ENCODE results near the gene ST6GALNAC2.

The ST6GALNAC2 gene

DNA sequence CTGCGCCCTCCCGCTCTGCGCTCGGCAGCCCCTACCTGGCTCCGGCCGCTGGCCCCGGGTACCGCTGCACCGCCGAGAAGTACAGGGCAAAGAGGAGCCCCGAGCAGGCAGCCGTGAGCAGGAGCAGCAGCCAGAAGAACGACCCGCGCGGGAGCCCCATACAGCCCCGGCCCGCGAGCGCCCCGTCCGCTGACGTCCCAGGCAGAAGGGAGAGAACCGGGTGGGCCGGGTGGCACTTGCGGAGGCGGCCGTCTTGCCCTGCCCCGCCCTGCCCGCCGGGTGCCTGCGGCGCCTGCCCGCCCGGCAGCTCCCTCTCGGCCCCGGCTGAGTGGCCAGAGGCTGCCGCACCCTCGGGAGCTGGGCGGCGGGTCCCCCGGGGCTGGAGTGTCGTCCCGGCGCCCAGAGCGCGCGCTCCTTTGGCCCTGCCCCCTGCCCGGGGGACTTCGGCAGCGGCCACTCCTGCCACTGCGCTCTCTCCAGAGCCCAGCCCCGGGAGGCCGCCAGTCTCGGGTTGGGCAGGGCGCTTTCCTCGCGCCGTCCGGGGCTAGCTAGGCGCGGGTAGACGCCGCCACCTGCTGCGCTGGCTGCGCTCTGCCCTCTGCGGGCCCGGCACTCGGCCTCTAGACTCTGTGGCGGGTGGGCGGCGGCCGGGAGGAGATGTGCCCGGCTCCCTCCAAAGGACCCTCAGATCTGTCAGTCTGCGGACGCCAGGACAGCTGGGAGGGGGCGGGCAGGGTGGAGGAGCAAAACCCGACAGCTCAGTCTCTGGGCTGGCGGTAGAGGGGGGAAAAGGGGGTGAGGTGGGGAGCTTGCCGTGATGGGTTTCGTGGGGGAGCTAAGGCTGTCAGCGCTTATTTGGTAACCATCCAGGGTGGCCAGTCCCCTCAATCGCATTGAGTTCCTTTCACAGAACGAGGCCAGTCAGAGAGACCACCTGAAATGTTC, at the start of gene ST6GALNAC2:
Gene ST6GALNAC2 (minus strand): TSS at position 212 of the 945 bp plus-strand sequence. CDS start 52 bp downstream, at position 160.
- peak; percentile 83 for DNase-seq
- H3K4me3 ChIP-seq (ENCODE audit: low read depth, low read length): peak within 1 kb of the TSS; percentile 52
- peaks cover 10% of the 10 kb centered on the region for H3K9me3 ChIP-seq (ENCODE audit: severe bottlenecking)
- TF ChIP-seq, protein P1, sequence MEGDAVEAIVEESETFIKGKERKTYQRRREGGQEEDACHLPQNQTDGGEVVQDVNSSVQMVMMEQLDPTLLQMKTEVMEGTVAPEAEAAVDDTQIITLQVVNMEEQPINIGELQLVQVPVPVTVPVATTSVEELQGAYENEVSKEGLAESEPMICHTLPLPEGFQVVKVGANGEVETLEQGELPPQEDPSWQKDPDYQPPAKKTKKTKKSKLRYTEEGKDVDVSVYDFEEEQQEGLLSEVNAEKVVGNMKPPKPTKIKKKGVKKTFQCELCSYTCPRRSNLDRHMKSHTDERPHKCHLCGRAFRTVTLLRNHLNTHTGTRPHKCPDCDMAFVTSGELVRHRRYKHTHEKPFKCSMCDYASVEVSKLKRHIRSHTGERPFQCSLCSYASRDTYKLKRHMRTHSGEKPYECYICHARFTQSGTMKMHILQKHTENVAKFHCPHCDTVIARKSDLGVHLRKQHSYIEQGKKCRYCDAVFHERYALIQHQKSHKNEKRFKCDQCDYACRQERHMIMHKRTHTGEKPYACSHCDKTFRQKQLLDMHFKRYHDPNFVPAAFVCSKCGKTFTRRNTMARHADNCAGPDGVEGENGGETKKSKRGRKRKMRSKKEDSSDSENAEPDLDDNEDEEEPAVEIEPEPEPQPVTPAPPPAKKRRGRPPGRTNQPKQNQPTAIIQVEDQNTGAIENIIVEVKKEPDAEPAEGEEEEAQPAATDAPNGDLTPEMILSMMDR (IDR thresholded peaks at IDR 0.05; ENCODE audit: low read depth, low read length): peak; percentile 69
- H3K27ac ChIP-seq: peak within 1 kb of the TSS; percentile 87
- no peaks in the 10 kb centered on the region for H3K36me3 ChIP-seq
- H3K27me3 ChIP-seq (ENCODE audit: insufficient read depth, low read depth, severe bottlenecking): no peaks in the 10 kb centered on the region

DNA sequence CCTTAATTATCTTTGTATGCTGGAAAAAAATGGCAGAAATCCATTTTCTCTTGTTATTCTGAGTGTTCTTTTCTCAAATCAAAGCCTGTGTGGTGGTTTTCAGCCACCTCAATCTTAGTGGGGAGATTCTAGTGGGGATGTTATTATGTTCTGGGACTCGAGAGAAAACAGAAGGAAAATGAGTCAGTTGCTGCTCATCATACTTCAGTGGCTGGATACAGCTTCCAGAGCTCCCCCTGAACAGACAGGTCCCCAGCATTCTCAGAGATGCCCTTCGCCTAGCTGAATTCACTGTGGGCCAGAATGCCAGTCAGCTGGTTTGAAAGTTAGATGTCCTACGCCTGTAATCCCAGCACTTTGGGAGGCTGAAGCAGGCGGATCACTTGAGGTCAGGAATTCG, 49.4 kb upstream of the ST6GALNAC2 start:
- Histone ChIP-seq H3K9me3 (ENCODE audit: severe bottlenecking) (no peaks in the 10 kb centered on the region), H3K27ac (no peak overlapping the region), H3K36me3 (no peaks in the 10 kb centered on the region), H3K27me3 (ENCODE audit: insufficient read depth, low read depth, severe bottlenecking) (no peaks in the 10 kb centered on the region), H3K4me3 (ENCODE audit: low read depth, low read length) (no peak overlapping the region)
- TF ChIP-seq, protein P1 (IDR thresholded peaks at IDR 0.05; ENCODE audit: low read depth, low read length): no peak
- DNase-seq: no peak

DNA sequence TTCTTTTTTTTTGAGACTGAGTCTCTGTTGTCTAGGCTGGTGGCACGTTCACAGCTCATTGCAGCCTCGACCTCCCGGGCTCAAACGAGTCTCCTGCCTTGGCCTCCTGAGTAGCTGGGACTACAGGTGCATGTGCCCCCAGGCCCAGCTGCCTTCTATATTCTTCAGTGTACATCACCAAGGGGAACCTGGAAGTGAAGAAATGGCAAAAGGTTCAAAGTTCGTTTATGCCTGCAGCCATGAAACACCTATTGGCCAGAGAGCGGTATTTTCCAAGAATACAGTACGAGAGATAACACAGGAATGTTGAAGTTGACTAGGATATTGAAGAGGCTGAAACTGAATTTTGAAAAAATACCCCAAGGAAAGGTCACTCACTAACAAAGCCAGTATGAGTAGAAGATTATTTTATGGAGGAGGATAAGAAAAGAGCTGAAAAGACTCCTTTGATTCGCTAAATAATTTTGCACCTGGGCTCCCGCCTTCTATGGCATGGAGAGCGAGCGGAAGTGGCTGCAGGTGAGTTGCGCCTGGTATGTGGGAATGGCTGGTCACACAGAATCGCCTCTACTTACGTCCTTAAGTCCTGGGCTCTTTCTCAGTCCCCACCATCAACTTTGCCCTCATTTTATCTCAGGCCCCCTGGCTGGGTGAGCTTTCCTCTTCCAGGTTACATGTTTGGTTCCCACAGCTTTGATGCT, 48.1 kb upstream of the ST6GALNAC2 start:
- no peak for DNase-seq
- H3K36me3 ChIP-seq: no peaks in the 10 kb centered on the region
- H3K9me3 ChIP-seq (ENCODE audit: severe bottlenecking): no peaks in the 10 kb centered on the region
- H3K4me3 ChIP-seq (ENCODE audit: low read depth, low read length): no peak overlapping the region
- H3K27me3 ChIP-seq (ENCODE audit: insufficient read depth, low read depth, severe bottlenecking): no peaks in the 10 kb centered on the region
- H3K27ac ChIP-seq: no peak overlapping the region
- TF ChIP-seq, protein P1 (IDR thresholded peaks at IDR 0.05; ENCODE audit: low read depth, low read length): no peak

DNA sequence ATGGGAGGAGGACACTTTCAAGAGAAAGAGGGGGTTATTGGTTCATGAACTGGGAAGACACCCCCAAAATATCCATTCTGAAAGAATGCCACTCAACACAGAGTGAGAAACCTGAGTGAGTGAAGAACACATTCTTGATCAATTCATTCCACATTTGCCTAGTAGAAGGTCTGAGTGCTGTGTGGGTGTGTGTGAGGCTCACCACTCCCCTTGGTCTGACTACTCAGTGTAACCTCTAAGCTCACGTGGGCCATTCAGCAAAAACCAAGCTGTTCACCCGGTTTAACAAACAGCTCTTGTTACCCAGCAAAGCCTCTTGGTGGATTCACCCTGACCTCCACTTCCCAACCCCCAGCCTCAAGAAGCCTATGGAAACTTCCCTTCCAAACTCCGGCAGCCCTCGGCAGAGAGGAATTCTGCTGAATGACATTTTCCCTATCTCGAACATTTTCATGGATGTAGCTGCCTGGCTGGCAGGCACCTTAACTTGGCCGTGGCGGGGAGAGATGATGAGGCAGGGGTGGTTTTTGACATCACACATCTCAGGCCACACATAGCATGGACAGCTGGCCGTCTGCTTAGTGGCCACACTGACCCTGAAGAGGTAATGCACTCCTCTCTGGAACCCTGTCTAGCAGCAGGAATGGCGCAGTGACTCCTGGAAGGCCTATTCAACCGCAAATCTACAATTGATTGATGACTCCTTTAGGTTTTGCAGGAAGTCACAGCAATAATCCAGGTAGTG, 46.3 kb upstream of the ST6GALNAC2 start:
- Histone ChIP-seq H3K9me3 (ENCODE audit: severe bottlenecking) (no peaks in the 10 kb centered on the region), H3K4me3 (ENCODE audit: low read depth, low read length) (peak overlapping the region; percentile 5), H3K36me3 (no peaks in the 10 kb centered on the region), H3K27me3 (ENCODE audit: insufficient read depth, low read depth, severe bottlenecking) (no peaks in the 10 kb centered on the region), H3K27ac (peak overlapping the region; percentile 76)
- DNase-seq: peak; percentile 90
- TF ChIP-seq, protein P1 (IDR thresholded peaks at IDR 0.05; ENCODE audit: low read depth, low read length): no peak

DNA sequence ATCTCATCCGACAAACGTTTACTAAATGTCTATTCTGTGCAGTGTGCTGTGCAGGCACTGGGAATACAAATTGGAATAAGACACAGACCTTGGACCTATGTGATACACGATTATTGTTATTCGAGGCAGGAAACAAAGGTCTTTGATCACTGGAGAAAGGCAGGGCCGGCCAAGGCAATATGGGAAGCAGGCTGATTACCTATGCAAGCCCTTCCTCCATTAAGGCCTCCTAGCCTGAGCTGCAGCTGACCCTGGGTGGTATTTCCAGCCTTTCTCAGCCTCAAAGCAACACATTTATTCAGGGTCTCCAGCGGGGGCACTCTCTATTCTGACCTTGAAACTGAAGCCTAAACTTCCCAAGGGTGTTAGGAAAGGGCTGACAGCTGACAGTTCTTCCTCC, 44.5 kb upstream of the ST6GALNAC2 start:
- no peak overlapping the region for H3K27ac ChIP-seq
- TF ChIP-seq, protein P1 (IDR thresholded peaks at IDR 0.05; ENCODE audit: low read depth, low read length): no peak
- H3K4me3 ChIP-seq (ENCODE audit: low read depth, low read length): no peak overlapping the region
- DNase-seq: no peak
- no peaks in the 10 kb centered on the region for H3K36me3 ChIP-seq
- H3K9me3 ChIP-seq (ENCODE audit: severe bottlenecking): no peaks in the 10 kb centered on the region
- H3K27me3 ChIP-seq (ENCODE audit: insufficient read depth, low read depth, severe bottlenecking): no peaks in the 10 kb centered on the region
